GM23338 (cell line): ENCODE results near the gene HSPH1. TPM values are rescaled to one million over a fixed set of nuclear protein-coding genes. Genes with fewer than 3 reads are reported as not detected.
"Not testable (repeated sequence)": the region's sequence is repeated elsewhere in the genome, so short reads cannot be mapped to it uniquely, and the experiment has no call there.

Experiments used
- ATAC-seq: fragments of 200-7000 bp; cut with Tn5 transposase; 3 replicates; pipeline ENCODE4 v1.9.1; 2020
- DNase-seq: peaks from one replicate; pipeline ENCODE4 v3.0.0-alpha.2; 2015; ENCODE audit warnings: low spot score
- H2AFZ ChIP-seq: fragments of 200-600 bp; sonication (generic); 2 replicates; pipeline ENCODE4 v1.8.0; 2016; ENCODE audit warnings: antibody characterized with exemption, mild to moderate bottlenecking, moderate library complexity
- H3F3A ChIP-seq: fragments of 200-600 bp; sonication (generic); replicated peaks from 2 replicates; pipeline ENCODE4 v1.8.0; 2017; ENCODE audit warnings: antibody characterized with exemption, mixed run types, low read depth
- H3K27ac ChIP-seq: fragments of 200-600 bp; sonication (generic); 2 replicates; pipeline ENCODE4 v1.6.1; 2016; ENCODE audit warnings: low read depth
- H3K27me3 ChIP-seq: fragments of 200-600 bp; sonication (generic); 2 replicates; pipeline ENCODE4 v1.8.0; 2016; ENCODE audit warnings: mild to moderate bottlenecking, mixed run types, moderate library complexity; ENCODE audit not compliant: insufficient read depth
- H3K36me3 ChIP-seq: fragments of 200-600 bp; sonication (generic); 2 replicates; pipeline ENCODE4 v1.8.0; 2016; ENCODE audit warnings: mild to moderate bottlenecking; ENCODE audit not compliant: insufficient read depth
- H3K4me1 ChIP-seq: fragments of 200-600 bp; sonication (generic); 2 replicates; pipeline ENCODE4 v1.8.0; 2016; ENCODE audit warnings: mild to moderate bottlenecking, moderate library complexity; ENCODE audit not compliant: insufficient read depth
- H3K4me2 ChIP-seq: fragments of 200-600 bp; sonication (generic); 2 replicates; pipeline ENCODE4 v1.7.1; 2017; ENCODE audit warnings: mixed run types
- H3K4me3 ChIP-seq: fragments of 200-600 bp; sonication (generic); 2 replicates; pipeline ENCODE4 v1.6.1; 2016; ENCODE audit warnings: mixed run types
- H3K79me2 ChIP-seq: fragments of 200-600 bp; sonication (generic); replicated peaks from 2 replicates; pipeline ENCODE4 v1.8.0; 2017; ENCODE audit warnings: mild to moderate bottlenecking; ENCODE audit not compliant: insufficient read depth
- H3K9me2 ChIP-seq: fragments of 200-600 bp; sonication (generic); 2 replicates; pipeline ENCODE4 v1.8.0; 2017; ENCODE audit not compliant: insufficient read depth
- H4K20me1 ChIP-seq: fragments of 200-600 bp; sonication (generic); replicated peaks from 2 replicates; pipeline ENCODE4 v1.8.0; 2017; ENCODE audit warnings: mild to moderate bottlenecking; ENCODE audit not compliant: insufficient read depth
- H3K27ac Mint-ChIP-seq: 2 replicates; pipeline ENCODE4 v1.8.0; 2020; ENCODE audit warnings: inconsistent platforms, mild to moderate bottlenecking, moderate library complexity, mixed read lengths
- H3K27me3 Mint-ChIP-seq: 3 replicates; pipeline ENCODE4 v1.8.0; 2022; ENCODE audit warnings: low read depth, mild to moderate bottlenecking, moderate library complexity, mixed read lengths, inconsistent platforms; ENCODE audit not compliant: insufficient read depth, poor library complexity
- H3K36me3 Mint-ChIP-seq: 3 replicates; pipeline ENCODE4 v1.8.0; 2021; ENCODE audit warnings: low read depth, mild to moderate bottlenecking, inconsistent platforms, moderate library complexity, mixed read lengths
- H3K4me1 Mint-ChIP-seq: 3 replicates; pipeline ENCODE4 v1.8.0; 2020; ENCODE audit warnings: mild to moderate bottlenecking, inconsistent platforms, mixed read lengths
- H3K4me3 Mint-ChIP-seq: 3 replicates; pipeline ENCODE4 v1.8.0; 2021; ENCODE audit warnings: moderate library complexity, mild to moderate bottlenecking, inconsistent platforms, mixed read lengths
- H3K9me3 Mint-ChIP-seq: 3 replicates; pipeline ENCODE4 v1.8.0; 2020; ENCODE audit warnings: moderate library complexity, mild to moderate bottlenecking, inconsistent platforms, mixed read lengths
- CREB1 ChIP-seq: fragments of 250-450 bp; sonication (Bioruptor Pico); IDR thresholded peaks from 2 replicates; pipeline ENCODE4 v1.5.0; 2020; ENCODE audit warnings: low read depth, mild to moderate bottlenecking, moderate library complexity
- EZH2 ChIP-seq: fragments of 200-600 bp; sonication (generic); IDR thresholded peaks from one replicate; pipeline ENCODE4 v1.8.0; 2017; ENCODE audit warnings: antibody characterized with exemption, mild to moderate bottlenecking, low read depth; ENCODE audit not compliant: unreplicated experiment
- EZH2phosphoT487 ChIP-seq: fragments of 200-600 bp; sonication (generic); IDR thresholded peaks from one replicate; pipeline ENCODE4 v1.8.1; 2018; ENCODE audit warnings: antibody characterized with exemption; ENCODE audit not compliant: unreplicated experiment
- JUNB ChIP-seq: IDR thresholded peaks from one replicate; pipeline ENCODE4 v1.6.1; 2016; ENCODE audit warnings: antibody characterized with exemption; ENCODE audit not compliant: unreplicated experiment
- NANOG ChIP-seq: IDR thresholded peaks from 2 replicates; pipeline ENCODE4 v1.6.1; 2016; ENCODE audit warnings: antibody characterized with exemption, borderline replicate concordance
- POLR2AphosphoS5 ChIP-seq: IDR thresholded peaks from 2 replicates; pipeline ENCODE4 v1.6.1; 2016; ENCODE audit warnings: antibody characterized with exemption, low read depth
- STAT1 ChIP-seq: IDR thresholded peaks from one replicate; pipeline ENCODE4 v1.6.1; 2016; ENCODE audit warnings: antibody characterized with exemption; ENCODE audit not compliant: unreplicated experiment
- ZNF331 ChIP-seq: fragments of 250-450 bp; sonication (Bioruptor Pico); IDR thresholded peaks from 2 replicates; pipeline ENCODE4 v1.5.0; 2020; ENCODE audit warnings: low read depth, mild to moderate bottlenecking, moderate library complexity
- polyA plus RNA-seq: library from polyadenylated mRNA; unstranded; fragments of >200 nt; fragmentation: Nextera tagmentation; extraction: Ambion mirVana; gene quantifications from 2 replicates; pipeline ENCODE4 v1.2.1, GENCODE V29; 2016
- total RNA-seq: library from RNA; depleted of rRNA; stranded (reverse); fragments of >200 nt; shearing (Covaris generic); gene quantifications from 2 replicates; pipeline ENCODE4 v1.2.3, GENCODE V29; 2014
- TF ChIP-seq, protein P1 (sequence below): IDR thresholded peaks from 2 replicates; pipeline ENCODE4 v1.6.1; 2016; ENCODE audit warnings: antibody characterized with exemption
- TF ChIP-seq, protein P2 (sequence below), 2 experiments: fragments of 200-600 bp in 1 of 2; sonication (generic) in 1 of 2; conservative IDR thresholded peaks; 2 replicates each; pipeline versions ENCODE4 v1.5.1 to v1.6.1; 2016 to 2017; ENCODE audit warnings: antibody characterized with exemption in 2 of 2, low read depth in 2 of 2, mild to moderate bottlenecking in 2 of 2, moderate library complexity in 1 of 2
- TF ChIP-seq, protein P3 (sequence below): fragments of 250-450 bp; sonication (Bioruptor Pico); IDR thresholded peaks from 2 replicates; pipeline ENCODE4 v1.5.0; 2020; ENCODE audit warnings: mild to moderate bottlenecking, moderate library complexity

Gene HSPH1
- total and polyA plus RNA-seq, 2 experiments from 2014 or later = 112 to 147 TPM

DNA sequence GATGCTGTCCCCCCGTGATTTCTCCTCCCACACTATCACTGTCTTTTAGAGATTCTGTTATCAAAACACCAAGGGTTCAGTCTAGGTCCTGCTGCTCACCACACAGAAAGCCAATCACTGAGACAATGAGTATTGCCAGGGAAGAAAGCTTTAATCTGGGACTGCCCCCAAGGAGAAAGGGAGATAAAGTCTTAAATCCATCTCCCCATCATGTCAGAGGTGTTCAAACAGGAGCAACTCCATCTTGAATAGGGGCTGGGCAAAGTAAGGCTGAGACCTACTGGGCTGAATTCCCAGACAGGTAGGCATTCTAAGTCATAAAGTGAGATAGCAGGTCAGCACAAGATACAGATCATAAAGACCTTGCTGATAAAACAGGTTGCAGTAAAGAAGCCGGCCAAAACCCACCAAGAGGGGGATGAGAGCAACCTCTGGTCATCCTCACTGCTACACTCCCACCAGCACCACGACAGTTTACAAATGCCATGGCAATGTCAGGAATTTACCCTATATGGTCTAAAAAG lies 63.7 kb downstream of the HSPH1 start:
- not testable (repeated sequence) for H4K20me1 ChIP-seq, H3K27ac Mint-ChIP-seq, H3K36me3 ChIP-seq, H3K4me3 ChIP-seq, H3K4me3 Mint-ChIP-seq, H3K9me2 ChIP-seq, H3K36me3 Mint-ChIP-seq, H3K27ac ChIP-seq, H3K27me3 ChIP-seq, ATAC-seq, H3K79me2 ChIP-seq, DNase-seq, H3F3A ChIP-seq, H3K9me3 Mint-ChIP-seq
- Histone ChIP-seq H2AFZ (peak overlapping the region; percentile 23; the same call in 1 of the 2 replicates), H3K4me1 (peaks cover 11% of the 10 kb centered on the region), H3K4me2 (0 out of 2 replicates have a peak overlapping the region, but pooled peaks have one; percentile 31)
- Mint-ChIP-seq H3K27me3 (peaks cover 11% of the 10 kb centered on the region), H3K4me1 (peaks cover 25% of the 10 kb centered on the region)

DNA sequence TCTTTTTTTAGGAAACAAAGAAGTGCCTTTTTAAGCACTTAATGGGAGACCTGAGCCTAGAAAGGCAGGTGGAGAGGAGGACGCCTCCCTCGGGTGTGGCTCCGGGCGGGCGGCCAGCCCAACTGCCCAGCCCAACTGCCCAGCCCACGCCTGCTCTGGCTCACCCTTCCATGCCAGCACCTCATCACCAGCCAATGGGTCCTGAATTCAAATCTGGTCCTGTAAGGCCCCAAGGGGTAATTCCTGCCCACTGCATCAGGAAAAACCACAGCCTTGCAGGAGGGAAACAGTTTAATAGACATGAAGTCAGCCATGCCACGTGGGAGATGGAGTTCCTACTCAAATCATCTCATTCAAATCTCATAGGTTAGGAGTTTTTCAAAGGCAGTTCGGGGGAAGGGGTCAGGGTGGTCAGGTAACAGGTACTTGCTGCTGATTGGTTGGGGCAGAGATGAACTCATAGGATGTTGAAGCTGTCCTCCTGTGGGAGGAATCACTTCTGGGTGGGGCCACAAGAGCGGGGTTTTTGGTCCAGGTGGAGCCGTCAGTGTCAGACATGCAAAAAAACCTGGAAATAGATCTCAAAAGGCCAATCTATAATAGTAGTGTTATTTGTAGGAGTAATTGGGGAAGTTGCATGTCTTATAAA lies 64.9 kb downstream of the HSPH1 start:
- no peaks in the 10 kb centered on the region for H4K20me1 ChIP-seq
- H2AFZ ChIP-seq = peak overlapping the region; percentile 23; the same call in 1 of the 2 replicates
- no peaks in the 10 kb centered on the region for H3K9me3 Mint-ChIP-seq
- H3K9me2 ChIP-seq = peaks cover 7% of the 10 kb centered on the region; the same call in 1 of the 2 replicates
- H3K4me2 ChIP-seq = peak overlapping the region; percentile 56
- H3K27ac ChIP-seq = no peak overlapping the region
- H3K4me1 Mint-ChIP-seq = peaks cover 25% of the 10 kb centered on the region
- peaks cover 7% of the 10 kb centered on the region for H3K27me3 Mint-ChIP-seq
- H3K36me3 Mint-ChIP-seq = no peaks in the 10 kb centered on the region
- no peaks in the 10 kb centered on the region for H3K36me3 ChIP-seq
- H3K79me2 ChIP-seq = no peaks in the 10 kb centered on the region
- DNase-seq (peak; percentile 32), ATAC-seq (peak; percentile 42)
- TF ChIP-seq ZNF331 = no peak
- no peak for TF ChIP-seq POLR2AphosphoS5
- TF ChIP-seq, protein P1, sequence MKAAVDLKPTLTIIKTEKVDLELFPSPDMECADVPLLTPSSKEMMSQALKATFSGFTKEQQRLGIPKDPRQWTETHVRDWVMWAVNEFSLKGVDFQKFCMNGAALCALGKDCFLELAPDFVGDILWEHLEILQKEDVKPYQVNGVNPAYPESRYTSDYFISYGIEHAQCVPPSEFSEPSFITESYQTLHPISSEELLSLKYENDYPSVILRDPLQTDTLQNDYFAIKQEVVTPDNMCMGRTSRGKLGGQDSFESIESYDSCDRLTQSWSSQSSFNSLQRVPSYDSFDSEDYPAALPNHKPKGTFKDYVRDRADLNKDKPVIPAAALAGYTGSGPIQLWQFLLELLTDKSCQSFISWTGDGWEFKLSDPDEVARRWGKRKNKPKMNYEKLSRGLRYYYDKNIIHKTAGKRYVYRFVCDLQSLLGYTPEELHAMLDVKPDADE = no peak
- no peak for TF ChIP-seq CREB1 (CRISPR knock-in tag)
- no peak for TF ChIP-seq EZH2phosphoT487
- TF ChIP-seq EZH2 = no peak
- TF ChIP-seq, protein P2, sequence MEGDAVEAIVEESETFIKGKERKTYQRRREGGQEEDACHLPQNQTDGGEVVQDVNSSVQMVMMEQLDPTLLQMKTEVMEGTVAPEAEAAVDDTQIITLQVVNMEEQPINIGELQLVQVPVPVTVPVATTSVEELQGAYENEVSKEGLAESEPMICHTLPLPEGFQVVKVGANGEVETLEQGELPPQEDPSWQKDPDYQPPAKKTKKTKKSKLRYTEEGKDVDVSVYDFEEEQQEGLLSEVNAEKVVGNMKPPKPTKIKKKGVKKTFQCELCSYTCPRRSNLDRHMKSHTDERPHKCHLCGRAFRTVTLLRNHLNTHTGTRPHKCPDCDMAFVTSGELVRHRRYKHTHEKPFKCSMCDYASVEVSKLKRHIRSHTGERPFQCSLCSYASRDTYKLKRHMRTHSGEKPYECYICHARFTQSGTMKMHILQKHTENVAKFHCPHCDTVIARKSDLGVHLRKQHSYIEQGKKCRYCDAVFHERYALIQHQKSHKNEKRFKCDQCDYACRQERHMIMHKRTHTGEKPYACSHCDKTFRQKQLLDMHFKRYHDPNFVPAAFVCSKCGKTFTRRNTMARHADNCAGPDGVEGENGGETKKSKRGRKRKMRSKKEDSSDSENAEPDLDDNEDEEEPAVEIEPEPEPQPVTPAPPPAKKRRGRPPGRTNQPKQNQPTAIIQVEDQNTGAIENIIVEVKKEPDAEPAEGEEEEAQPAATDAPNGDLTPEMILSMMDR (conservative IDR thresholded peaks at IDR 0.05; ENCODE audit: low read depth in 2 of 2) = no peak
- TF ChIP-seq JUNB = no peak
- TF ChIP-seq STAT1 = no peak
- TF ChIP-seq, protein P3, sequence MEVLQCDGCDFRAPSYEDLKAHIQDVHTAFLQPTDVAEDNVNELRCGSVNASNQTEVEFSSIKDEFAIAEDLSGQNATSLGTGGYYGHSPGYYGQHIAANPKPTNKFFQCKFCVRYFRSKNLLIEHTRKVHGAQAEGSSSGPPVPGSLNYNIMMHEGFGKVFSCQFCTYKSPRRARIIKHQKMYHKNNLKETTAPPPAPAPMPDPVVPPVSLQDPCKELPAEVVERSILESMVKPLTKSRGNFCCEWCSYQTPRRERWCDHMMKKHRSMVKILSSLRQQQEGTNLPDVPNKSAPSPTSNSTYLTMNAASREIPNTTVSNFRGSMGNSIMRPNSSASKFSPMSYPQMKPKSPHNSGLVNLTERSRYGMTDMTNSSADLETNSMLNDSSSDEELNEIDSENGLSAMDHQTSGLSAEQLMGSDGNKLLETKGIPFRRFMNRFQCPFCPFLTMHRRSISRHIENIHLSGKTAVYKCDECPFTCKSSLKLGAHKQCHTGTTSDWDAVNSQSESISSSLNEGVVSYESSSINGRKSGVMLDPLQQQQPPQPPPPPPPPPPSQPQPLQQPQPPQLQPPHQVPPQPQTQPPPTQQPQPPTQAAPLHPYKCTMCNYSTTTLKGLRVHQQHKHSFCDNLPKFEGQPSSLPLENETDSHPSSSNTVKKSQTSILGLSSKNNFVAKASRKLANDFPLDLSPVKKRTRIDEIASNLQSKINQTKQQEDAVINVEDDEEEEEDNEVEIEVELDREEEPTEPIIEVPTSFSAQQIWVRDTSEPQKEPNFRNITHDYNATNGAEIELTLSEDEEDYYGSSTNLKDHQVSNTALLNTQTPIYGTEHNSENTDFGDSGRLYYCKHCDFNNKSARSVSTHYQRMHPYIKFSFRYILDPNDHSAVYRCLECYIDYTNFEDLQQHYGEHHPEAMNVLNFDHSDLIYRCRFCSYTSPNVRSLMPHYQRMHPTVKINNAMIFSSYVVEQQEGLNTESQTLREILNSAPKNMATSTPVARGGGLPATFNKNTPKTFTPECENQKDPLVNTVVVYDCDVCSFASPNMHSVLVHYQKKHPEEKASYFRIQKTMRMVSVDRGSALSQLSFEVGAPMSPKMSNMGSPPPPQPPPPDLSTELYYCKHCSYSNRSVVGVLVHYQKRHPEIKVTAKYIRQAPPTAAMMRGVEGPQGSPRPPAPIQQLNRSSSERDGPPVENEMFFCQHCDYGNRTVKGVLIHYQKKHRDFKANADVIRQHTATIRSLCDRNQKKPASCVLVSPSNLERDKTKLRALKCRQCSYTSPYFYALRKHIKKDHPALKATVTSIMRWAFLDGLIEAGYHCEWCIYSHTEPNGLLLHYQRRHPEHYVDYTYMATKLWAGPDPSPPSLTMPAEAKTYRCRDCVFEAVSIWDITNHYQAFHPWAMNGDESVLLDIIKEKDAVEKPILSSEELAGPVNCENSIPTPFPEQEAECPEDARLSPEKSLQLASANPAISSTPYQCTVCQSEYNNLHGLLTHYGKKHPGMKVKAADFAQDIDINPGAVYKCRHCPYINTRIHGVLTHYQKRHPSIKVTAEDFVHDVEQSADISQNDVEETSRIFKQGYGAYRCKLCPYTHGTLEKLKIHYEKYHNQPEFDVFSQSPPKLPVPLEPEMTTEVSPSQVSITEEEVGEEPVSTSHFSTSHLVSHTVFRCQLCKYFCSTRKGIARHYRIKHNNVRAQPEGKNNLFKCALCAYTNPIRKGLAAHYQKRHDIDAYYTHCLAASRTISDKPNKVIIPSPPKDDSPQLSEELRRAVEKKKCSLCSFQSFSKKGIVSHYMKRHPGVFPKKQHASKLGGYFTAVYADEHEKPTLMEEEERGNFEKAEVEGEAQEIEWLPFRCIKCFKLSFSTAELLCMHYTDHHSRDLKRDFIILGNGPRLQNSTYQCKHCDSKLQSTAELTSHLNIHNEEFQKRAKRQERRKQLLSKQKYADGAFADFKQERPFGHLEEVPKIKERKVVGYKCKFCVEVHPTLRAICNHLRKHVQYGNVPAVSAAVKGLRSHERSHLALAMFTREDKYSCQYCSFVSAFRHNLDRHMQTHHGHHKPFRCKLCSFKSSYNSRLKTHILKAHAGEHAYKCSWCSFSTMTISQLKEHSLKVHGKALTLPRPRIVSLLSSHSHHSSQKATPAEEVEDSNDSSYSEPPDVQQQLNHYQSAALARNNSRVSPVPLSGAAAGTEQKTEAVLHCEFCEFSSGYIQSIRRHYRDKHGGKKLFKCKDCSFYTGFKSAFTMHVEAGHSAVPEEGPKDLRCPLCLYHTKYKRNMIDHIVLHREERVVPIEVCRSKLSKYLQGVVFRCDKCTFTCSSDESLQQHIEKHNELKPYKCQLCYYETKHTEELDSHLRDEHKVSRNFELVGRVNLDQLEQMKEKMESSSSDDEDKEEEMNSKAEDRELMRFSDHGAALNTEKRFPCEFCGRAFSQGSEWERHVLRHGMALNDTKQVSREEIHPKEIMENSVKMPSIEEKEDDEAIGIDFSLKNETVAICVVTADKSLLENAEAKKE (CRISPR knock-in tag) = no peak
- no peak for TF ChIP-seq NANOG
- no peak overlapping the region for H3K27ac Mint-ChIP-seq
- no peak overlapping the region; the same call in 2 of the 3 replicates for H3K4me3 Mint-ChIP-seq
- H3K27me3 ChIP-seq = no peaks in the 10 kb centered on the region
- no peaks in the 10 kb centered on the region for H3F3A ChIP-seq
- H3K4me1 ChIP-seq = peaks cover 11% of the 10 kb centered on the region
- no peak overlapping the region for H3K4me3 ChIP-seq
